M059J (cell line): Measurements from ENCODE around the gene CMIP. TPM values are rescaled to one million over a fixed set of nuclear protein-coding genes. Genes with fewer than 3 reads are reported as not detected.
"Not testable (repeated sequence)": the region's sequence is repeated elsewhere in the genome, so short reads cannot be mapped to it uniquely, and the experiment has no call there.

Source experiments
- DNase-seq: peaks from one replicate; pipeline ENCODE4 v3.0.0-alpha.2; 2012; ENCODE audit warnings: low read depth
- total RNA-seq: library from RNA; depleted of rRNA; stranded (reverse); fragments of >200 nt; shearing (Covaris generic); gene quantifications from 2 replicates; pipeline ENCODE4 v1.2.3, GENCODE V29; 2014; rRNA removed

Gene CMIP
- total RNA-seq, 1 experiment from 2014 or later: 15.8 TPM

- no peak for DNase-seq
Observed at GRCh38 chr16:81738783-81739496, 294.3 kb downstream of the CMIP start.

- DNase-seq: no peak
Observed at GRCh38 chr16:81739503-81739902, 294.9 kb downstream of the CMIP start.

- DNase-seq: no peak
Observed at GRCh38 chr16:81740169-81740568, 295.6 kb downstream of the CMIP start.

GRCh38 chr16:81741430-81741770, 296.8 kb downstream of the CMIP start:
- DNase-seq: not testable (repeated sequence)

GRCh38 chr16:81744385-81744784, 299.8 kb downstream of the CMIP start:
- DNase-seq: no peak

GRCh38 chr16:81744911-81745310, 300.3 kb downstream of the CMIP start:
- DNase-seq: no peak

GRCh38 chr16:81745704-81746558, 301.3 kb downstream of the CMIP start:
- peak; percentile 55 for DNase-seq

GRCh38 chr16:81746566-81746965, 302.0 kb downstream of the CMIP start:
- DNase-seq: no peak

GRCh38 chr16:81748476-81749198, 304.0 kb downstream of the CMIP start:
- no peak for DNase-seq

GRCh38 chr16:81752225-81752875, 307.7 kb downstream of the CMIP start:
- DNase-seq: peak; percentile 67

GRCh38 chr16:81752876-81753227, 308.2 kb downstream of the CMIP start:
- DNase-seq: no peak

- DNase-seq: no peak
Observed at GRCh38 chr16:81754858-81755257, 310.2 kb downstream of the CMIP start.

- DNase-seq: peak; percentile 44
Observed at GRCh38 chr16:81755915-81756614, 311.5 kb downstream of the CMIP start.

- no peak for DNase-seq
Observed at GRCh38 chr16:81756615-81757356, 312.2 kb downstream of the CMIP start.

- DNase-seq: peak; percentile 56
Observed at GRCh38 chr16:81758376-81758775, 313.8 kb downstream of the CMIP start.

Other genes starting within 250 kb of the CMIP start
- gene BCO1, start 206.1 kb upstream of the CMIP start, total RNA-seq: 0.10 TPM in 1 of 2 replicates, not detected in the other
- gene GAN, start 129.8 kb upstream of the CMIP start, total RNA-seq: 2.4 and 6.6 TPM in 2 replicates